KOPT-K1 (cell line): Measurements from ENCODE around the gene IL22RA1.

Experiments used
- H3K27ac ChIP-seq: fragments of 200-600 bp; sonication (generic); 2 replicates; pipeline ENCODE4 v1.5.1; 2016; ENCODE audit warnings: antibody characterized with exemption, mild to moderate bottlenecking, low read depth, low read length; ENCODE audit not compliant: poor library complexity, severe bottlenecking
- H3K36me3 ChIP-seq: fragments of 200-600 bp; sonication (generic); 2 replicates; pipeline ENCODE4 v1.5.1; 2017; ENCODE audit warnings: antibody characterized with exemption, mild to moderate bottlenecking, low read length, moderate library complexity; ENCODE audit not compliant: insufficient read depth
- H3K9me3 ChIP-seq: fragments of 200-600 bp; sonication (generic); 2 replicates; pipeline ENCODE4 v1.5.1; 2017; ENCODE audit warnings: antibody characterized with exemption, low read length, mild to moderate bottlenecking; ENCODE audit not compliant: insufficient read depth, poor library complexity, severe bottlenecking

IL22RA1 gene

DNA sequence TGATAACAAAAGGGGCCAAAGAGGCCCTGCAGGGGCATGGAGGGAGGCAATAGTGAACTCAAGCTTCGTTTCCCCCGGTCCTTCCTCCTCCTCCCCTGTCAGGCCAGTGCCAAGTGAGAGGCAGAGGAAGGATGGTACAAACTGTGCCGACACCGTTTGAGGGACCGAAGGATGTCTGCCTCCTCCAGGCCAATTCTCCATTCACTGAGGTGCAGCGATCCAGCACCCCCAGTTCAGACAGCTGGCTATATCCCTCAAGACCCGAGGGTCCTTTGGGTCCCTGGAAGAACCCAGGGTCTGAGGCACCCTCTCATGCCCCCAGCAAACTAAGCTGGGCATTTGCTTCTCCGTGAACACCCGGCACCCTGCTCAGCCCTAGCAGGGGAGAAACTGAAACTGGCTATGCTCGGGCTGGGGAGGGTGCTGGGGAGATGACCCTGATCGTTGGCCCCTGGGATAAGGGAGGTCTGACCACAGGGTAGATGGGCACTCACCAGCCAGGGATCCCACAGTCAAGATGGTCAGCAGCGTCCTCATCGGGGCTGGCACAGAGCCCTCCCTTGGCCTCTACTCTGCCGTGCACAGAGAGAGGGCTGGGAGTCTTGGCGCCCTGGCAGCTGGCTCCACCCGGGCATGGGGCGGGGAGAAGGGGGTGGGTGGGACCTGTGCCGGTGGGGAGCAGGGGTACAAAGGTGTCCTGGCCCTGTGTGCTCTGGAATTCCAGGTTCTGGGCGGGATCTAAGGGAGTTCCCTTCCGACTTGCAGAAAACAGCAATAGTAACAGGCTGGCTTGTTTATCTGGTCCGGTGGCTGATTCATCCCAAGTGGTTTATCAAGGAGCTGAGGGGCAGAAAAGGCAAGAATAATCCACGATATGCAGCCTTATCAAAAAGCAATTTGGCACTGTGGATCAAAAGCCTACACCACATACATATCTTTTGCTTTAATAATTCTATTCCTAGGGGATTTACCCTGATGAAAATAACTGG, at the start of gene IL22RA1:
TSS of gene IL22RA1 (minus strand) at position 595 of the 989 bp plus-strand sequence. CDS start at position 537, 58 bp downstream.
- Histone ChIP-seq H3K27ac (peak within 1 kb of the TSS; percentile 35), H3K9me3 (no peaks in the 10 kb centered on the region), H3K36me3 (no peaks in the 10 kb centered on the region)

- H3K36me3 ChIP-seq = no peaks in the 10 kb centered on the region
- H3K9me3 ChIP-seq = no peaks in the 10 kb centered on the region
- no peak overlapping the region for H3K27ac ChIP-seq
Observed at GRCh38 chr1:24191860-24192259, 48.9 kb upstream of the IL22RA1 start.

GRCh38 chr1:24190983-24191461, 48.1 kb upstream of the IL22RA1 start:
- no peaks in the 10 kb centered on the region for H3K36me3 ChIP-seq
- no peak overlapping the region for H3K27ac ChIP-seq
- H3K9me3 ChIP-seq = no peaks in the 10 kb centered on the region

GRCh38 chr1:24189528-24189927, 46.6 kb upstream of the IL22RA1 start:
- Histone ChIP-seq H3K9me3 (no peaks in the 10 kb centered on the region), H3K36me3 (no peaks in the 10 kb centered on the region), H3K27ac (no peak overlapping the region)

GRCh38 chr1:24186993-24187790, 44.3 kb upstream of the IL22RA1 start, which contains the start of gene IFNLR1:
TSS of gene IFNLR1 (minus strand) at chr1:24187289. CDS start at chr1:24187248, 41 bp downstream.
- Histone ChIP-seq H3K9me3 (no peaks in the 10 kb centered on the region), H3K36me3 (no peaks in the 10 kb centered on the region), H3K27ac (no peak within 1 kb of the TSS)

- H3K36me3 ChIP-seq = no peaks in the 10 kb centered on the region
- no peak overlapping the region for H3K27ac ChIP-seq
- no peaks in the 10 kb centered on the region for H3K9me3 ChIP-seq
Observed at GRCh38 chr1:24186711-24186992, 43.7 kb upstream of the IL22RA1 start.

DNA sequence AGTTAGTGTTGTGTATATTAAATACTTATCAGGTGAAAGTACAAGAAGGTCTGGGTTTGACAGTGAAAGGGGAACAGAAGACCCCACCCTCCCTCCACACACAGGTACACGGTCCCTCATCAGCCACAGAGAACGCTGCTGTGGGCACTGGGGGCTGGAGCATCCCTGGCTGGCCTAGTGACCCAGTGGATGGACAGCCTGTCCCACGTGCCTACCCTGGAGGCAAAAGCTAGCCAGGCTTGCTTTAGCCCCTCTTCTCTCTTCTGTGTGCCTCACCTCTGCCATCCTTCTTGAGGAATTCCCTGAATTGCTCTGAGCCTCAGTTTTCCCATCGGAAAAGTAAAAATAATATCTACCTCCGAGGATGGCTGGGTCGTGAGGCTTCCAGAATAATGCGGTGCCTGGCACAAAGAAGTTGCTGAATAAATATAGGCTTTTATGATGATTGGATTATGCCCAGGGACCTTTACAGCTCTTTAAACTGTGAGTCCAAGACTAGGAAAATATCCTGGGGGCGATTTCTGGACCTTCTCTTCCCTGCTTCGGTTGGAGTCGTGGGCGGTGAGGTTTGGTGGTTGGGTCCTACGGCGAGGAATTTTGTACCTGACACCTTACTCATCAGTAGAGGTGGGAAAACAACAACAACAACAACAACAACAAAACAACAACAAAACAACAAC, 43.2 kb upstream of the IL22RA1 start:
- Histone ChIP-seq H3K9me3 (no peaks in the 10 kb centered on the region), H3K27ac (no peak overlapping the region), H3K36me3 (no peaks in the 10 kb centered on the region)

DNA sequence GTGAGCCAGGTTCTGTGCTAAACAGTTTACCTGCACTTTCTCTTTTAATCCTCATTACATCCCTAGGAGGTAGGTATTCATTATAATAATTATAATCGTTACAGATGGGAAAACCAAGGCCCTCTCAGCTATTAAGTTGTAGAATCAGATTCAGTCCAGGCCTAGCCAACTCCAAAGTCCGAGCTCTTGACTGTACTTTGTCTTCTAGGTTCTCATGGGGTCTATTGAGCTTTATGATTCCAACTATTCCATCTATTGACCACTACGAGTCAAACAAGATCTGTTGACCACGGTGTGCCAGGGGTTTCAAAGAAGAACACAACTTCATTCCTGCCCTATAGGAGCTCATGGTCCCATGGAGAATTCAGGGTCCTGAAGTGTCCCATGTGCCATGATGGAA, 42.1 kb upstream of the IL22RA1 start:
- no peak overlapping the region for H3K27ac ChIP-seq
- no peaks in the 10 kb centered on the region for H3K9me3 ChIP-seq
- no peaks in the 10 kb centered on the region for H3K36me3 ChIP-seq

DNA sequence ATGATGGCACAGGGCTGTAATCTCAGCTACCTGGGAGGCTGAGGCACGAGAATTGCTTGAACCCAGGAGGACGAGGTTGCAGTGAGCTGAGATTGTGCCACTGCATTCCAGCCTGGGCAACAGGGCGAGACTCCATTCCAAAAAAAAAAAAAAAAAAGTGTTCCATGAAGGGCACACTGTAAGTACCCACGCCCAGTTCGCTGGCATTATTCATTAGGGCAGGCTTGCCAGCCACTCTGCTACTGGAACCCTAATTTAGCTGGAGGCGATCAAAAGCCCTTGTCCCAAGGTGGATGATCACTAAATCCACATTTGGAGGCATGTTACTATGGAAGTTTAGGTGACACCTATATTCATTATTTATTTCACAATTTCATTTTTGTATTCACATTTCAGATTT, 39.1 kb upstream of the IL22RA1 start:
- no peak overlapping the region for H3K27ac ChIP-seq
- no peaks in the 10 kb centered on the region for H3K9me3 ChIP-seq
- H3K36me3 ChIP-seq = no peaks in the 10 kb centered on the region

DNA sequence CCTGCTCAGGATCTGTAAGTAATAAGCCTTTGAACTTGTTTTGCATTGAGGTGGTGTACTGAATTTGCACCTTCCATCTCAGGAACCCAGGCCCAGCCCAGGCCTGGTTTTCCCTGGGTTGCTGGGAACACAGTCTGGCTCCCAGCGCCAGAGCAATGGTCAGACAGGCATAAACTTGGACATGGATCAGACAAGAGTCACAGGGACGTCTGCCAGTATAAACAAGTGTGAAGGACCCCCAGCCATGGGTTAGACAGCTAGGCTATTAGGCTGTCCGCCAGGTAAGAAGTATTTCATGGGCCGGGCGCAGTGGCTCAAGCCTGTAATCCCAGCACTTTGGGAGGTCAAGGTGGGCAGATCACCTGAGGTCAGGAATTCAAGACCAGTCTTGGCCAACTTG, 38.7 kb upstream of the IL22RA1 start:
- H3K27ac ChIP-seq = no peak overlapping the region
- H3K36me3 ChIP-seq = no peaks in the 10 kb centered on the region
- no peaks in the 10 kb centered on the region for H3K9me3 ChIP-seq

DNA sequence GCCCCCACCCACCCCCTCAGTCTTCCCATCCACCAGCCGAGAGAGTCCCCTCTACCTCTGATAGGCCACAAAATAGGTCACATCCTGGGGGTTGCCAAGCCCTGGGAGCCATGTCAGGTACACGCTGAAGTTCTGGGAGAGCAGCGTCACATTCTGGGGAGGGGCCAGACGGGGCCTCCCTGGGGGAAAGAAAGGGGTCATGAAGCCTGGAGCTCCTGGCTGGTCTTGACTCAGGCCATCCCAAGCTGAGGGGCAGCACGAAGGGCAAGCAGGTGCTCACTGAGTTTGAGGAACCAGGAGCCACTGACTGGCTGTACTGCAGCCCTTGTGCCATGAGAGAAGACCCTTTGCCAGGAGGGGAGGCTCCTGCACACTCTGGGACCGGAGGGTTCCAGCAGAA, 37.7 kb upstream of the IL22RA1 start:
- Histone ChIP-seq H3K27ac (no peak overlapping the region), H3K9me3 (no peaks in the 10 kb centered on the region), H3K36me3 (no peaks in the 10 kb centered on the region)

DNA sequence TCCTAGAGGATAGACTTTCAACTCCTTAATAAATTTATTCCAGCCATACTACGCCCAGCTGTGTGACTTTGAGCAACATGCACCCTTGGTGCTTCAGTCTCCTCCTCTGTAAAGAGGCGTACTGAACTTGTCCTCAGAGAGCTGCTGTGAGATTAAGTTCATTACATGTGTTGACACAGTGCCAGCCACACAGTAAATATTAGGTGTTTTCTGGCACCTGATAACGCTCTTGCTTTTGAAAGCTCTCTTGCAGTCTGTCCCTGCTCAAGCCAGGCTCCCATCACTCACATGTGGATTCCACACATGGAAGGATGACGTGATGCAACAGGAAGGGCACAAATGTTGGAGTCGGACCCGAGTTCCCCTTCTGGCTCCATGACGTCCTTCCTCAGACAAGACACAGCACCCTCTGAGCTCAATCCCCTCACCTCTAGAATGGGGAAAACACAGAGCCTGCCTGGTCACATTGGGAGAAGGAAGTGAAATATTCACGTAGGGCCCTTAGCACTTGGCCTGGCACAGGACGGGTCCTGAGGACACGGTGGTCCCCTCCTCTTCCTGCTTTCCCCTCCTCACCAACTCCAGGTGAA, 36.4 kb upstream of the IL22RA1 start:
- Histone ChIP-seq H3K36me3 (no peaks in the 10 kb centered on the region), H3K9me3 (no peaks in the 10 kb centered on the region), H3K27ac (no peak overlapping the region)

GRCh38 chr1:24178407-24178806, 35.5 kb upstream of the IL22RA1 start:
- Histone ChIP-seq H3K9me3 (no peaks in the 10 kb centered on the region), H3K36me3 (no peaks in the 10 kb centered on the region), H3K27ac (no peak overlapping the region)

- Histone ChIP-seq H3K9me3 (no peaks in the 10 kb centered on the region), H3K27ac (no peak overlapping the region), H3K36me3 (no peaks in the 10 kb centered on the region)
Observed at GRCh38 chr1:24177161-24177560, 34.2 kb upstream of the IL22RA1 start.
